Stimulated activated naive CD4-positive, alpha-beta T cell treated with Interleukin-2 at 50 U/mL for 16 hours (primary cell): ENCODE data around the gene ERCC5.

ENCODE experiments used
- DNase-seq: peaks from one replicate; lab custom pipeline; 2025; lab: John Stamatoyannopoulos, UW

Gene ERCC5

DNA sequence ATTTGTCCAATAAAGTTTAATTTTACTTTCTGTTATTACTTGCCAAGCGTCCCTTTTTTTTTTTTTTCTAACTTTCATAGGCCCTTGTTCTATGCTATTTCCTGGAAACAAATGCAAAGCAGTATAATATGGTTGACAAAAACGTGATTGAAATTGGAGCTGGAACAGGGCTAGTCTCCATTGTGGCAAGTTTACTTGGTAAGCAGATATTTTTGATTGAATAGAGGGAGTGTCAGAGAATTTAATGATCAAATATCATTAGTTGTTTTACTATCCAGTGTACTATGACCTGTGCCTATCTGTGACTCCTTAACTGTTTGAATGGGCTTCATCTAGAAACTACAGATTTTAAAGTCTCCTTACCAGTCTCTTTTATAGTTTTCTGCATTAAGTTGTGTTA, 46.7 kb downstream of the ERCC5 start:
- DNase-seq, result no peak

DNA sequence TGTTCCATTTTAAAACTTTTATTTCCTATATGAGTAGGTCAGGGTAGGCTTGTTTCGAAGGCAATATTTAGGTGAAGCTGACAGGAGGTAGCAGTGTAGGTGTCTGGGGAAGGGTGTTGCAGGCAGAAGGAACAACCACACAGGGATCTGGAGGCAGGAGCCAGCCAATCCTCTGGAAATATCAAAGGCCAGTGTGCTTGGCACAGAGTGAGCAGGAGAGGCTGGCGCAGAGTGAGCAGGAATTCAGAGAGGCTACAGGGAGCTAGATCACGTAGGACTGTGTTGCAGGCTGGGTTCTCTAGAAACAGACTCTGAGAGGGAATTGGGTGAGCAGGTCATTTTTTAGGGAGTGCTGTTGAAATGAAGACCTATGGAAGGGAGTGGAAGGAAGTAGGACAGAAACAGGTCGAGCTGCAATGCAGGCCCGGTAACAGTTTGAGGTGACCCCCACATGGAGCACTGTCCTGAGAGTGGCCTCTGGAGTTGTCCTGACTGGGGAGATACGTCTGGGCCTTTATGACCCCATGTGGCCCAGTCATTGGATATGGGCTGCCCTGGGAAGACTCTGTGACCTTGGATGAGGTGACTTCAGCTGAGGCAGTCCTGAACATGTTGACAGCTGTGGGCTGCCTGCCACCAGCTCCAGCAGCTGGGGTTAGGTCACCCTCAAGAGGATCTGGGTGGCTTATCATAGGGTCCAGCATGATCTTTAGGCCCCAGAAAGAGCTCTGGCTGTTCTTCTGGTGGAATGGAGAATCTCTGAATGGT, 51.7 kb downstream of the ERCC5 start:
- no peak for DNase-seq

DNA sequence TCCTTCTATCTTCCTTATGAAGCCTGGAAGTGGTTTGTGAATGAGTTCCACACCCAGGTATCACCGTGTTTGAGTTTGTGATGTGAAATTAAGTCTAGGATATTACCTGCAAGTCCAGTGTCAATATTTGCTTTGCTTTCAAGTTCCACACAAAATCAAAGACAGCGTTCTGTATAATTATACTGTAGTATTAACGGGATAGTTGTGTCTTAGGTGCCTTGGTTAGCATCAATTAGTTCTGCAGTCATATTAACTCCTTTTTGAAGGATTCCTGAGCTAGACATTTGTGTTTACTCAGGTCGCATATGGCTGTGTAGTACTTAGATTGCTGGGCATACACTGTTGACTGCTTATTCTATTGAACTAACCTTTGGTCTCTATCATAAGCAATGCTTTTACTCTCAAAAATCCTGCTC, 54.4 kb downstream of the ERCC5 start:
- no peak for DNase-seq

DNA sequence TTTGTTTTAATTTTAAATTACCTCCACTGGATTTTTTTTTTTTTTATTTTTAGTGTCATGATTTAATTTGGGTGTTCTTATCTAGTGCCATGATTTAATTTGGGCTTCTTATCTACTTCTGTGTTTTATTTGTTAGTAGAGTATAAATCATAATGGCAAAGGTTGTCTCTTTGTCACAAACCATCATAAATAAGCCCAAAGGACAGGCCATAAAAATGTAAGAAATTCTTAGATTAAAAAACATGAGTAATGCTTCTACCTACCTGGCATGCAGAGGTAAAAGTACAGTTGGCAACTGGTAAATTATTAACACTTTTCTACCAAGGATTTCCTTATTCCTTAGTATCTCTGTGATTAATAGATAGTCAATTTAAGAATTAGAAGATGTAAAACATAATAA, 55.2 kb downstream of the ERCC5 start:
- DNase-seq, result no peak

DNA sequence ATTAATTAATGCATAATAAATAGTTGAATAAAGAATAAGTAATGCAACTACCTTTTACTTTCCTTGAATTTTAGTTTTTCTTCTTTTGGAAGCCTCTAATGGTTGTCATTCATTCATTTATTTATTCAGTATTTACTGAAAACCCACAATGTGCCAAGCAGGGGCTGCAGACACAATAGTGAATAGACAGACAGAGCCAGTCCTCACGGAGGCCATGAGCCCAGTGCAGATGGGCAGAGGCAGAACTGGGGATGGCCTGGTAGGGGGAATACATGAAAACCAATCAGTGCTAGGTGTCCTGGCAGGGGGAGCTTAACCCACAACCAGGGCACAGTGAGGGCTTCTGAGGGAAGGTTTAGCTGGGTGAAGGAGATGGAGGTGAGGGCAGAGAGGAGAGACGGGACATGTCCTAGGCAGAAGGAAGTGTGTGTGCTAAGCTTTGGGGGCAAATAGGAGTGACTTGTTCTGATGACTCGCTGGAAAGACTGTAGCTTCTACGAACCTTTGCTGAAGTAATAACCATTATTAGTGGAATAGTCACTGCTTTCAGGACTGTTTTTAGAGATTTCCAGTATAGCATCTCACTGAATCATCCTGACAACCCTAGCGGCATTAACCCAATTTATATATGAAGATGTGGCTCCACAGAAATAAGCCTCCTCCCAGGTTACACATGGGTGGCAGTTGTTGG, 55.9 kb downstream of the ERCC5 start:
- DNase-seq, result no peak

DNA sequence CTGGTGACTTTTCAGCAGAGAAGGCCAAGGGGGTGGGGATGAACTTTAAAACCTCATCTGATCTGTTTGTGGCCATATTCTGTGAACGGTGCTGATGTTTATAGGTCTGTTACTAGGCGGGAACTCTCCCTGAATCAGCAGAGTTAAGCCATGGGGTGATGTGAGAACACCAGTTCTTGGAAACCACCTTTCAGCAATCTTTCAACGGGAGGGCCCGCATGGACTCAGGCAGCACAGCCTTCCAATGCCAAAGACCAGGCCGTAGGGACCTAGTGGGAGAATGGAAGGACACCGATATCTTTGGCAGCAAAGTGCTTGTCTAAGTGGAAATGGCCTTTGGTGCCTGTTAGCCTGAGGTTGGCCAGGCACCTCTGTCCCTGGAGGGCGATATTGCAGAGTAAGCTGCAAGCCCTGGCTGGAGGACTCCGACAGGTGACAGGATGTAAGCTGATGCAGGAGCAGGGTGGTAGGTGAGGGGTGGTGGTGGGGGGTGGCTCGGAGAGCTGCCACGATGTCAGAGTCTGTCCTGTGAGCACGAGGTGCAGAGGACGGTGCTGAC, 57.0 kb downstream of the ERCC5 start:
- no peak for DNase-seq

DNA sequence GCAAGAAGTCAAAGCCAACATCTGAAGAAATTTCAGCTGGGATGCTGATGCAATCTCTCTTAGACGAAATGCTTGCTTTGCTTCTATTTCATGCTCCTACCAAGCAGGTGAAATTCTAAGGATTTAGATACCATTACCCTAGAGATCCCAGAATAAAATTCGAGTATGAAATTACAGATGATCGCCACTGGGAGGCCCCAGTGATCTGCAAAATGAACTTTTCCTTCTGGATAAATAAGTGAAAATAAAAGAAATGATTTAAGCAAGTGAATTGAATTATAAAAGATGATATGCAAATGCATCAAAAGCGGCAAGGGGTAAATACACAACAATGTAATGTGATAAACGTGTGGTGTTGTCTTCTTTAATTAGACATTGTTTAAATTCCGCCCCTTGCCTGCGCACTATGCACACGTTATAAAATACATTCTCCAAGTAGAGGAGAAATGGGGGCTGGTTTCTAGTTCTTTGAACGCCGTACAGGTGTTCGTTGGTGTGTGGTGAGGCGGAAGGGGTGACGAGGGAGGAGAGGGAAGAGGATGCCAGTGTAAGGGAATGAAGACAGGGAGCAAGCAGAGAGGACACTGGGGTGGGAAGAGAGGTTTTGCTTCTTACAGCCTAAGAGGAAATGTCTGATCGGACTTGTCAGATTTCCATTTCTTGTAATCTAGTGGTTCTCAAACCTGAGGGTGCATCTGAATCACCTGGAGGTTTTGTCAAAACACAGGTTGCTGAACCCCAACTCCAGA, 58.0 kb downstream of the ERCC5 start:
- DNase-seq, result no peak

DNA sequence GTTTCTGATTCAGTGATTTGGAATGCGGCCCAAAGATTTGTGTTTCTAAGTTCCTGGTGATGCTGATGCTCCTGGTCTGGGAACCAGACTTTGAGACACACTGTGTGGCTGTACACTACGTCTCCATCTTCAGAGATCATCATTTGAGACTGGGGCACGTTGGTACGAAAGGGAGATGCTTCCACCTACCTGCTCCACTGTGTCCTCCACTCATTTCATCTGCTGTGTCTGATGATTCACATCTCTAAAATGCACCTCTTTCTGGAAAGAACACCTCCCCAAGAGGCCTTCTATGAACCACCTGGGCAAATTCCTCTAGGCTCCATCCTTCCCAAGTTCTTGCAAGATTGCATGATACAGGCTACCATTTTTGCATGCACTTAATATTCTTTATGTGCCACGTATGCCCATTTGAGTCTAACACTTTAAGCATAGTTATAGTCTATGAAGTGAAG, 58.6 kb downstream of the ERCC5 start:
- no peak for DNase-seq

DNA sequence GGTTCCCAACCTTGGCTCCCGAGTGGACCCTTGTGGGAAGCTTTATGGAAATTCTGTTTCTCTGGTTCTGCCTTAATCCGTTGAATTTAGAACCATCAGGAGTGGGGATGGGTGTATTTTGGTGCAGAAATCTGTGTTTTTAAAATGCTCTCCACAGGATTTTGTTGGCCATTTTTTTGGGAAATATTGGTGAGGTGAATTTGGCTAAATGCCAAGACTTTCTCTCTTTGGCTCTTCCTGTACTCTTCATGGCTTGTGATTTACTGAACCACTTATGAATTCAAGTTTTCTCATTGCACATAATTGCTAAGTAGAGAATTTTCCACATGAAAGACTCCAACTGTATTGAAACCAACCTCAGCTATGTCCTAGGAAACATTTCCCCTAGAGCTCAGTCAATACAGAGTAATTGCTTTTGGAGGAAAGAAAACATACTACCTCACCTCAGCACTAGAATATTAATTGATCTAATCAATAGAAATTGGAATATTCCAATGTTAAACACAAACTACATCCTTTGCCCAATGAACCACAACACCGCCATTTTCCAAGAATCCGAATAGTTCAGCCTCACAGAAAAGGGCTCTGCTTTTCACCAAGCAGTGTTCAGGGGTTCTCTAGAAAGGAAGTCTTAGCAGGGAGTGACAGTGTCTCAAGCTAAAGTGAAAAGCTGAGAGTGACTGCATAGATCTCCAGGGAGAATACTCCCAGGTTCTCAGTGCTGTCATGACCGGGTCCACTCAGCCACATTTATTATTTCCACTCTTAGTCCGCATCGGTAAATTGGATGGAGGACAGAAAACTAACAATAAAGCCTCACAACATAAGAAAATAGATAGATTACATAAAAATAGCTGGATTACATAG, 60.3 kb downstream of the ERCC5 start:
- no peak for DNase-seq

DNA sequence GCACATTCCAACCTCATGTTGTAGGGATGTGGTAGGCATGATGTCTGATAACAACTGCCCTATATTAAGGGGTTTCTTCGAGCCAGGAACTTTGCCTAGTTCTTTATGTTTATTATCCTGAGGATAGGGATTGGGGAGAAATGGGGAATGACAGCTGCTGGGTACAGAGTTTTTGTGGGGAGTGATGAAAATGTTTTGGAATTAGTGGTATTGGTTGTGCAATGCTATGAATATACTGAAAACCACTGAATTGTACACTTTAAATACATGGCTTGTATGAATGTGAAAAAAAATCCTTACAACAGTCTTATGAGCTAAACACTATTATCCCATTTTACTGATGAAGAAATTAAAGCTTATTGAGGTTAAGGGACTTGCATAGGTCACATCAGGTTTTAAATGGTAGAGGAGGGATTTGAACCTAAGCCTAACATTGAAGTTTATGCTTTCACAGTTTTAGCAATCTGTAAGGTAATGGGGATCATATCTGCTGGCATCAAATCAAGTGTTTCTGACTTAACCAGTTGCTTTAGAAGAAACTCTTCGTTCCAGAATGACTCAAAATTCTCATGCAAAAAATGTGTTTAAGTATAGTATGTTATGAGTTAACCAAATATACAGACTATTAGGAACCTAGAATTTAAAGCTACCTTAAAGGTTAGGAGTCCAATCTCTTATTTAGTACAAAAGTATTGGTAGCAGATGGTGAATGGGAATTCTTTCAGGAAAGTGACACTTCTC, 61.4 kb downstream of the ERCC5 start:
- DNase-seq, result no peak

DNA sequence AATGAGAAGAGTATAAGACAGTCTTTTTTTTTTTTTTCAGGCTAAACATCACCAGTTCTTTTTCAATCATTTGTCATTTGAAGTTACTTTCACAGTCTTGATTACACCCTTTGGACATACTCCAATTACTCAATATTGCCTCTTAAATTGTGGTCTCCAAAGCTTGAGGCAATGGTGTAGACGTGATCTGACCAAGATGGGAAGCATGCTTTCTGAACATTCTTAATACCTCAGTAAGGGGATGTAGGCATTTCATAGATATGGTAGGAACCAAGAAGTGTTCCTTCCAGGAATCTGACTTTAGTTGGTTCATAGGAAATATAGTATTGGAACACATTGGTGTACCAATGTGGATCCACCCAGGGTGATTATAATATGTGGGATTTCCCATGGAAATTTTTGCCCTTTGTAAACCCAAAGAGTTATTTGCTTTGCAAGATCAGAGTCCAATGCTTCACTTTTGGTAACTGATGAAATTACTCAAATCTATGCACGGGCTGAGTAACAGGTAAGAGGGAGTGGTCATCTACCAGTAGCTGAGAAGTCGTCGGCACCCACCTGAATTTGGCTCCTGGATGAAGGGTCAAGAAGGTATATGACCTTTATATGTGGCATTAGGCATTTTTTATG, 62.2 kb downstream of the ERCC5 start:
- no peak for DNase-seq

DNA sequence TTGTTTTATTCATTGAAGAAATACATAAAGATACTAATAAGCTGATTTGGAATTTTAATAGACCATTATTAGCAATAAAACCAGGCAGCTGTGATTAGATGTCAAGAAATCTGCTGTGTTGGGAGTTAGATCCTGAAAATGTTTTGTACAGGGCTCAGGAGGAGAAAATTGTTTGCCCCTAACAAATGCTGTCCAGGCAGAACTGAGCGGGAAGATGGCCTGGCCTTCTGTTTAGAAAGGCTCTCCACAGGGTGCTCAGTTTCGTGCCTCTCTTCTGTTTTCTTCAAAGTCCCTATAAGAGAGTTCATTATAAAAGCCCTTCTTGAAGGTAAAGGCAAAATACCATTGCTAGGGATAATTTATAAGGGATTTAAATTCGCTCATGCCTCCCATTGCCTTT, 64.1 kb downstream of the ERCC5 start:
- no peak for DNase-seq

DNA sequence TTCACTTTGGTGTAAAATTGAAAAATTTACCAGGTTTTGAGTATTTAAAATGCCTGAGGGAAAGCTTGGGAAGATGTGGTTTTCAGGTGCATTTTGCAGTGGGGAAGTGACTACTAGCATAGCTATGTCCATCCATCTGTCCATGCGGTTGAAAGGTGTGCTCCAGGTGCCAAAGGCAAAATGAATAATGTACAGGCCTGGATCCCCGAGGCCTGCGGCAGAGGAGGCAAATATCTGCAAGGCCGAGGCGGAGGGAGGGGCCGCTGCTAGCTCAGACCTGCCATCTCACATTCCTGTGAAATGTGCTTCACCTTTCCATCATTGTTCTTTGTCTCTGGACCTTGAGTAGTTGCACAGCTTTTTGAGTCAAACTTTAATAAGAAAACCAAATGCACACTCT, 65.5 kb downstream of the ERCC5 start:
- DNase-seq, result no peak

DNA sequence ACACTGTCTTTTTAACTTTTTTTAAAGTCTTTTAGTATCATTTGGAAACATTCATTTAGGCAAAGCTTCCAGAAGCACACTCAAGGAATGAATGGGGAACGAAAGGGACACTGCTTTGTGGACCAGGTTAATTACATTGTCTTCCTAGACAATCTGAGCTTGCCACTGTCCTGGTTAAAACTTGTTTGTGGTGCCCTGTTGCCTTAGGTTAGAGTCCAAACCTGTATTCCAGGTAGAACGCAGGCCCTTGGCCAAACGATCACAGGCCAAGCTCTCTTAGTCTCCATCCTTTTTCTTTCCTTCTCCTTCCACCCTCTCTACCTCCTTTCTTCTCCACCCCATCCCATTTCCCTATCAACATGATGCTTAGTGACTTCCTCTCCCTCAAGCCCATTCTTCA, 66.8 kb downstream of the ERCC5 start:
- no peak for DNase-seq

DNA sequence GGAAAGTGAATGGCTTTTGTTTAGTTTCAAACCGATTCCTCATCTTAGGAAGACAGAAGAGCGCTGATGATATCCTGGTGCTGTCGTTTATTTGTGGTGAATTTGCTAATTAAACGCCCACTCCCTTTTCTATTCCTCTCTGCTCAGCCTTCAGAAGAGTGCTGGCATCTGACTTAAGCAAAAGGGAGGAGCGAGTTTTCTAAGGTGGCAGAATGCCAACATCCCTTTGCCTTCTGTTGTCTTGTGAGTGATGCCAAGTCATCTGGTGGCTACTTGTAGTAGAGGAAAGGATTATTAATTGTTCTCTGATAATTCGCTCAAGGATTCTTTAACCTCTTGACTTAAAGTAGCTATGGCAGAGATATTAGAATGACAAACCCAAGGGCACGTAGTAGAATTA, 68.1 kb downstream of the ERCC5 start:
- DNase-seq, result no peak

DNA sequence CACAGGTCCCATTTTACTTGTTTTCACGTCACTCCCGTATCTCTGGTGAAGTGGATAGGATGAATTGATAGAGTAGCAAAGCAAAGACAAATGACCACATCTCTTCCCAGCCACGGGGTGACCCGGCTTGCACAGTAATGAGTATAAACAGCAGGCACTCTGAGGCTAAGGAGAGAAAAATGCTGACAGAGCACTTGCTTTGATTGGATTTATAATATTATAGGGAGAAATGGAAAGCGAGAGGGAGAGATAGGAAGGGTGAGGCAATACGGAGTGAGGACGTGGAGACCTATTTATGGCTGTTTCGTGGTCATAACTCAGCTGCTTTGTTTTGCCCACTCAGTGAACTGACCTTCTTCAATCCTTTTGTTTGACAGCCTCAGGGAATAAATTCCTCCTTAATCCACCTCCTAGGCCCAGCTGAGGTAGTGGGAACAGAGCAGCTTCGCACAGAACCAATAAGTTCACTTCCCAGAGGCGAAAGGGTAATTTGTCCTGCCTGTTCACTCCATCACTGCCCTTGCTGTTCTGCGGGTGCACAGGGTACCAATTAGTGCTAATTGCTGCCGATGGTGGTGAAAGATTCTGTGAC, 68.6 kb downstream of the ERCC5 start:
- no peak for DNase-seq

DNA sequence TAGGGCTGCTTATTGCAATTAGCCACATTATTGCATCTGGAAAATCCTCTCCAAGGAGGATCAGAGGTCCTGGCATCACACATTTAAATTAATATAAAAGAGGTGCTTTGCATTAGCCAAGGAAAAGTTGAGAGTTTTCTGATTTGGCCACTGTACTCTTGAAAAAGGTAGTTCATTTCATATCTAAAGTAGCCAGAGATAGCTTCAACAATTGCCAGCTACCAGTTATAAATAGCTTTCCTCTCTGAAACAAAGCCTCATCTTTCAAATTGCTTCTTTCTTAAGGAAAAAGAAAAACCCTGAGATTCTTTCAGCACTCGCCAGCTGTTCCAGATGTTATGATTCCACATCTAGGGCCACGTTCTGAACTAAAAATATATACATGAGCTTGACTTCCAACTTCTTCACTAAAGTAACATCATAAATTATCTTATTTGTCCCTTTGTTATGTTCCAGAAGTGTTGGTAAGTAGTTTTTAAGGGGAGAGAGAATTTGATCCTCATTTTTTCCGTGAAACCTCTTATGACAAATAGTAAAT, 69.6 kb downstream of the ERCC5 start:
- DNase-seq, result no peak

DNA sequence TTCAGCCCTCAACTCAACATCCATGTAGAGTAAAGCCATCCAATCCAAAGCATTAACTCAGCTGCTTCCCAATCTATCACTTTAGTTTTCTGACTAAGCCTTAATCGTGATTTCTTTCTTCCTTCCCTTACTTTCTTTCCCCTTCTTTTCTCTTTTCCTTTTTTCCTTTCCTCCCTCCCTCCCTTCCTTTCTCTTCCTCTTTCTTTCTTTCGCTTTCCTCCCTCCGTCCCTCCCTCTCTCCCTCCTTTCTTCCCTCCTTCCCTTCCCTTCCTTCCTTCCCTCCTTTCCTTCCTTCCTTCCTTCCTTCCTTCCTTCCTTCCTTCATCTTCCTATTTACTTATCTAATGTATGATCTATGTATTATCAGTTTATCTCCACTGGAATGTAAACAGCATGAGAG, 71.2 kb downstream of the ERCC5 start:
- DNase-seq, result no peak

DNA sequence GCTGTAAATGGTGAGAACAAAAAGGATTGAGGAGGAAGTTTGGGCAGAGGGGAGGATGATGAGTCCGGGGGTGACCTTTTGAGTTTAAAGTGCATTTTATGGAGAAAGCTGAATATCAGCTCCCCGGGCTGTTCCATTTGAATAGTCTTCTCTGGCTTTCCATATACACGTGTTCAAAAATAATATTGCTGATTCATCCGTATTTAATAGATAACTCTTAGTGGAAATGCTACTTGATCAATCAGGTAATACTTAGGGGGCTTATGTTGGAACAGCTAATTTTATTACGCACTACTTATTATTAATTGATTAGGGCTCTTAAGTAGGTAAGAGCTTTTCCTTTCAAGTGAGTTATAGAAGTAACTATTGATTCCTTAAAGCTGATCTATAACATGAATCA, 76.4 kb downstream of the ERCC5 start:
- DNase-seq, result no peak
